HCT116 (cell line): ENCODE results near the gene ORAI2. TPM values are rescaled to one million over a fixed set of nuclear protein-coding genes. Genes with fewer than 3 reads are reported as not detected.

Experiments
- ATAC-seq: fragments of 200-7000 bp; cut with Tn5 transposase; 2 replicates; pipeline ENCODE4 v1.9.1; 2020; ENCODE audit warnings: mild to moderate bottlenecking, moderate library complexity
- BruUV-seq: library from RNA; stranded (reverse); fragments of 400-500 nt; replicated peaks from 2 replicates; lab custom pipeline; 2021; lab: Mats Ljungman, UMichigan
- CTCF ChIA-PET: fragments of 300-600 bp; sonication (Branson Sonifier 250); formaldehyde crosslinking; loops from one replicate; lab custom pipeline; 2021; ENCODE audit warnings: antibody characterized with exemption; lab: Charles Lee
- POLR2A ChIA-PET: fragments of 300-600, 350-600 bp; sonication (Branson Sonifier 250); formaldehyde crosslinking; loops from one replicate; lab custom pipeline; 2021; ENCODE audit warnings: antibody characterized with exemption; lab: Charles Lee
- RAD21 ChIA-PET, 2 experiments: fragments of 300-600 bp; sonication (Branson Sonifier 250); formaldehyde crosslinking; loops; one replicate each; lab custom pipeline; 2023; ENCODE audit warnings: low total read pairs in 2 of 2; ENCODE audit not compliant: uncharacterized antibody in 2 of 2, unreplicated experiment in 2 of 2, low non-redundant PET in 1 of 2; lab: Charles Lee
- DNase-seq: peaks from one replicate; pipeline ENCODE4 v3.0.0-alpha.2; 2010; ENCODE audit warnings: low read depth, low spot score
- H2AFZ ChIP-seq: fragments of 200-600 bp; shearing (Covaris generic), sonication (generic); 2 replicates; pipeline ENCODE4 v1.6.1; 2017; ENCODE audit warnings: low read depth, mixed run types, mixed read lengths, antibody characterized with exemption, low read length; ENCODE audit not compliant: poor library complexity, severe bottlenecking
- H3K27ac ChIP-seq: 2 replicates; pipeline ENCODE4 v1.5.1; 2012; ENCODE audit warnings: low read depth, low read length
- H3K27me3 ChIP-seq: fragments of 200-600 bp; sonication (generic); 2 replicates; pipeline ENCODE4 v1.6.1; 2016; ENCODE audit warnings: mixed run types, low read length, mixed read lengths; ENCODE audit not compliant: insufficient read depth
- H3K36me3 ChIP-seq, 2 experiments: fragments of 200-500 bp in 1 of 2; fragments of 200-600 bp in 1 of 2; sonication (Bioruptor generic) in 1 of 2; sonication (generic) in 1 of 2; 2 replicates each; pipeline versions ENCODE4 v1.5.1 to v1.6.1; 2014 to 2016; ENCODE audit warnings: low read length in 2 of 2, inconsistent platforms in 1 of 2, mixed read lengths in 1 of 2, mixed run types in 1 of 2; ENCODE audit not compliant: insufficient read depth in 2 of 2, control insufficient read depth in 1 of 2
- H3K4me1 ChIP-seq, 2 experiments: fragments of 200-600 bp in 1 of 2; sonication (generic) in 1 of 2; 2 replicates each; pipeline versions ENCODE4 v1.5.1 to v1.6.1; 2012 to 2017; ENCODE audit warnings: low read length in 2 of 2, inconsistent platforms in 1 of 2, mild to moderate bottlenecking in 1 of 2, mixed read lengths in 1 of 2, mixed run types in 1 of 2, moderate library complexity in 1 of 2; ENCODE audit not compliant: insufficient read depth in 2 of 2, control insufficient read depth in 1 of 2
- H3K4me2 ChIP-seq: fragments of 200-600 bp; sonication (generic); 2 replicates; pipeline ENCODE4 v1.6.1; 2017; ENCODE audit warnings: mixed run types, low read length, mixed read lengths
- H3K4me3 ChIP-seq, 2 experiments: fragments of 200-600 bp in 1 of 2; sonication (generic) in 1 of 2; replicated peaks in 1 of 2; 2 replicates each; pipeline ENCODE4 v1.5.1; 2011 to 2016; ENCODE audit warnings: low read length in 2 of 2, control low read depth in 1 of 2, low read depth in 1 of 2, mild to moderate bottlenecking in 1 of 2, mixed read lengths in 1 of 2, mixed run types in 1 of 2
- H3K79me2 ChIP-seq: fragments of 200-600 bp; sonication (generic); 2 replicates; pipeline ENCODE4 v1.6.1; 2017; ENCODE audit warnings: mild to moderate bottlenecking, mixed run types, low read length, moderate library complexity, mixed read lengths; ENCODE audit not compliant: insufficient read depth
- H3K9ac ChIP-seq: fragments of 200-600 bp; sonication (generic); 2 replicates; pipeline ENCODE4 v1.6.1; 2016; ENCODE audit warnings: low read length, mixed read lengths
- H3K9me2 ChIP-seq: fragments of 200-600 bp; sonication (generic), shearing (Covaris generic); 2 replicates; pipeline ENCODE4 v1.6.1; 2017; ENCODE audit warnings: mixed run types, mild to moderate bottlenecking, moderate library complexity; ENCODE audit not compliant: insufficient read depth
- H3K9me3 ChIP-seq, 2 experiments: fragments of 200-500 bp in 1 of 2; fragments of 200-600 bp in 1 of 2; sonication (Bioruptor generic) in 1 of 2; sonication (generic) in 1 of 2; 2 replicates each; pipeline ENCODE4 v1.6.1; 2014 to 2017; ENCODE audit warnings: low read length in 2 of 2, mixed read lengths in 2 of 2, inconsistent platforms in 1 of 2, low read depth in 1 of 2, mild to moderate bottlenecking in 1 of 2, mixed run types in 1 of 2, moderate library complexity in 1 of 2; ENCODE audit not compliant: control insufficient read depth in 1 of 2, insufficient read depth in 1 of 2
- H4K20me1 ChIP-seq: fragments of 200-600 bp; sonication (generic), shearing (Covaris generic); 2 replicates; pipeline ENCODE4 v1.6.1; 2017; ENCODE audit warnings: mixed run types, mild to moderate bottlenecking, moderate library complexity; ENCODE audit not compliant: insufficient read depth
- CBX3 ChIP-seq: IDR thresholded peaks from 2 replicates; pipeline ENCODE4 v1.6.1; 2012; ENCODE audit warnings: low read depth
- CEBPB ChIP-seq: IDR thresholded peaks from 2 replicates; pipeline ENCODE4 v1.6.1; 2012; ENCODE audit warnings: low read depth
- EGR1 ChIP-seq: IDR thresholded peaks from 2 replicates; pipeline ENCODE4 v1.6.1; 2012; ENCODE audit warnings: low read depth
- EZH2phosphoT487 ChIP-seq: fragments of 200-600 bp; IDR thresholded peaks from 2 replicates; pipeline ENCODE4 v1.6.1; 2018; ENCODE audit warnings: antibody characterized with exemption, borderline replicate concordance
- JUND ChIP-seq: IDR thresholded peaks from 2 replicates; pipeline ENCODE4 v1.6.1; 2012
- RAD21 ChIP-seq: IDR thresholded peaks from 2 replicates; pipeline ENCODE4 v1.6.1; 2012; ENCODE audit warnings: low read depth, mild to moderate bottlenecking
- SP1 ChIP-seq: IDR thresholded peaks from 2 replicates; pipeline ENCODE4 v1.6.1; 2012; ENCODE audit warnings: low read depth
- SRF ChIP-seq: IDR thresholded peaks from 2 replicates; pipeline ENCODE4 v1.6.1; 2012; ENCODE audit warnings: low read depth
- TCF7L2 ChIP-seq: IDR thresholded peaks from 2 replicates; pipeline ENCODE4 v1.7.0; 2011; ENCODE audit warnings: borderline replicate concordance, inconsistent platforms; ENCODE audit not compliant: insufficient read depth, insufficient read length; ENCODE audit errors: extremely low read depth
- ZFX ChIP-seq: fragments of 450-650 bp; IDR thresholded peaks from 2 replicates; pipeline ENCODE4 v1.6.1; 2017
- intact Hi-C: fragments of 100-400 bp; cut with micrococcal nuclease; formaldehyde crosslinking; loops from 2 replicates; pipeline ENCODE4 v1.10.0; 2022
- total RNA-seq: library from RNA; stranded (reverse); gene quantifications from one replicate; pipeline ENCODE4 v1.2.1, GENCODE V29; 2021; ENCODE audit not compliant: unreplicated experiment

Gene ORAI2
- total RNA-seq, 1 experiment from 2014 or later: 13.2 TPM

GRCh38 chr7:102395873-102396709 is 37.3 kb upstream of the ORAI2 start, which contains the start of gene PRKRIP1 (continued):
- peak; percentile 55; the same call in 1 of the 2 replicates for TF ChIP-seq SP1
- no peak for TF ChIP-seq EZH2phosphoT487
- TF ChIP-seq SRF: peak; percentile 95
- TF ChIP-seq TCF7L2: peak; percentile 43
- peak; percentile 61; the same call in 1 of the 2 replicates for TF ChIP-seq ZFX

GRCh38 chr7:102396710-102397019 is 36.7 kb upstream of the ORAI2 start:
- Histone ChIP-seq H4K20me1 (no peaks in the 10 kb centered on the region), H3K4me3 (peak overlapping the region; percentile 100), H3K9ac (peak overlapping the region; percentile 96), H3K4me1 (peaks cover 24 to 28% of the 10 kb centered on the region in 2 experiments), H3K9me3 (no peaks in the 10 kb centered on the region), H2AFZ (no peak overlapping the region), H3K27me3 (no peaks in the 10 kb centered on the region), H3K4me2 (peak overlapping the region; percentile 77), H3K36me3 (peaks cover 19 to 20% of the 10 kb centered on the region in 2 experiments; a peak in 3 of 4 replicates), H3K9me2 (no peaks in the 10 kb centered on the region), H3K27ac (peak overlapping the region; percentile 41), H3K79me2 (peaks cover 26% of the 10 kb centered on the region)
- TF ChIP-seq ZFX (peak; percentile 38; the same call in 1 of the 2 replicates), EGR1 (no peak), JUND (no peak), RAD21 (no peak), CEBPB (no peak), CBX3 (no peak)
- RAD21 ChIA-PET: no interaction called here
- intact Hi-C loops: no loop called here
- ATAC-seq: peak; percentile 13
- BruUV-seq: TSS peak; percentile 56
- CTCF ChIA-PET: no interaction called here
- no peak for DNase-seq
- POLR2A ChIA-PET: no interaction called here
